GM18519 (cell line): Measurements from ENCODE around the gene SLC12A2.

Experiments
- ATAC-seq: cut with Tn5 transposase; IDR thresholded peaks from one replicate; pipeline ENCODE4 v1.9.1; 2021; ENCODE audit warnings: mild to moderate bottlenecking, moderate library complexity; ENCODE audit not compliant: unreplicated experiment, low FRiP score

SLC12A2 gene

GRCh38 chr5:128158342-128158741 is 74.8 kb downstream of the SLC12A2 start:
- no peak for ATAC-seq

- ATAC-seq, result no peak
These were observed 80.4 kb downstream of the SLC12A2 start for GRCh38 chr5:128163991-128164390.

DNA sequence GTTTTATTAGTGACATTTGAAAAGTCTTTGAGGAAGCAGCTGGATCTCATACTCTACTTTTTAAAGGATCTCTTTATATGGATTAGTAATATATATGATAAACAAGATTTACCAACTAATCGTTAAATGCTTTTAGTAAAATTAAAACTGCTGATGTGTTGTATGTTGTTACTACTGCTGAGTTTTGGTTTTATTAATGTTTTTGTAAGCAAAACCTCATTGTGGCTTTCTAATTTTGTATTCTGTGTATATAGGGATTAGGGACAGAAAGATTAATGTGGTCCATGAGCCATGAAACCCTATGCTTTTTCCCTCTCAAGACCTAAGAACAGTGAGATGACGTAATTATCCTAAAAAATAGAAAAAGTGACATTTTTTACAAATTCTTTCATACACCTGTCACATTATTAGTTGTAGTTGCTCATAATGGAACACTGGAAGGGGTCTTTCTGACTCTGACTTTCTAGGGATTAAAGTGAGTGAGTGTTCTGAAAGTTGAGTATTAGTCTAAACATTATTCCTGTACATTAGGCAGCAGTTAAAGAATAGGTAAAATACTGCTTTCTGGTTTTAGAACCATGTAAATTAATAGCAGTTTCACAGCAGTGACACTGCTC is 85.9 kb downstream of the SLC12A2 start:
- ATAC-seq, result no peak

DNA sequence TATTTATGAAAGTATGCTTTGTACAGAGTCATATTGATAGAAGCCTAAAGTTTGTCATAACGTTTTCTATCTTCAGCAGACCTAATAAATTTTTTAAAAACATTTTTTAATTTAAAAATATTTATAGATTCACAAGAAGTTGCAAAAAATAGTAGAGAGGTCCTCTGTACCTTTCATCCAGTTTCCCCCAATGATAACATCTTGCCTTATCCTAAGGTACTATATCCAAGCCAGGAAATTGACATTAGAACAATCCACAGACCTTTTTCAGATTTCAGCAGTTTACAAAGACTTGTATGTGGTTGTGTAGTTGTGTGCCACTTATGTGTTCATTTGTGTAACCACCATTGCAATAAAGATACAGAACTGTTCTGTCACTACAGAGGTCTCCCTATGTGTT is 88.5 kb downstream of the SLC12A2 start:
- no peak for ATAC-seq

- no peak for ATAC-seq
These were observed 91.4 kb downstream of the SLC12A2 start for GRCh38 chr5:128174951-128175350.

DNA sequence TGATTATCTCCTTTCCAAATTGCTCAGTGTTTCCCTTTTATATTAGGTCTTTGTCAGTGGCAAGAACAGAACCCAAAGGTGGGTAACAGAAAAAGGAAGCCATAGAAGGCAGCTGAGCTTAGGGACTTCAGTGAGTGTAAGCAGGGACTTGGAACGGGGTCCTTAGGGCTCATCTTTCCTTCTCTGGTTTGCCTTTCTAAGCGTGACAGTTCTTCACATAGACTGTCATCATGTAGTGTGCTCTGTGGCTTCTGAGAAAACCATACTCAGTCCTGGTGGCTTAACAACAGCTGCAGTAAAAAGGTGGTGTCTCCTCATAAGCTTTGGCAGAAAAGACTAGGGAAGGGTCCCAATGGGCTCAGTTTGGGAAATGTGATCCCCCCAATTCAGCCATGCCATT is 108.8 kb downstream of the SLC12A2 start:
- ATAC-seq, result no peak

- no peak for ATAC-seq
These were observed 110.3 kb downstream of the SLC12A2 start for GRCh38 chr5:128193665-128194390.

DNA sequence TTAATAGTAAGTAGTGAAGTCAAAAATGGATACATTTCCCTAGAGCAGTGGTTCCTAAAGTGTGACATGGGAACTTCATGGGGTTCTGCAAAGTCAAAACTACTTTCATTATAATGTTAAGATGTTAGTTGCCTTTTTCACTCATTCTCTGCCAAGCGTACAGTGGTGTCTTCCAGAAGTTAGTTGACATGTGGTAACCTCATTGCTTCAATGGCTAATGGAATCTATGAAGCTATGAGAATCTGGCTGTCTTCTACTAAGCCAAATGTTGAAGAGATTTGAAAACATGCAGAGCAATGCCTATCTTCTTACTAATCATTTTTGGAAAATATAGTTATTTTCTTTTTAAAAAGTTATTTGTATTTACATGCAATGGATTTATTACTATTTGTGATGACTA is 111.8 kb downstream of the SLC12A2 start:
- ATAC-seq, result no peak

DNA sequence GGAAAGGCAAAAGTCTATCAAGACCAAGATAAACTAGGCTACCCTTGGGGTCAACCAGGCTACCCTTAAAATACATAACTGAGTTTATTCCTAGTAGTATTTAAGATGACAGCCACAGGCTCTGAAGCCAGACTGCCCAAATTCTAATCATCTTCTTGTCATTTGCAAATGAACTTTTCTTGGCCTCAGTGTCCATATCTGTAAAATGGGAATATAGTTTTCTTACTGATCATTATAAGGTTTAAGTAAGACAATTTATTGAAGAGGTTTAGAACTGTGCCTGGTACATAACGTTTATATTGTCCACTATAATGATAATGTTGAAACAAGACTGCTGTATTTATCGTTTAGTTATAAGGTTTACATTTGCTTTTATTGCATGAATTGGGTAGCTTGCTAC is 112.5 kb downstream of the SLC12A2 start:
- no peak for ATAC-seq

- ATAC-seq, result no peak
These were observed 113.2 kb downstream of the SLC12A2 start for GRCh38 chr5:128196791-128197190.

DNA sequence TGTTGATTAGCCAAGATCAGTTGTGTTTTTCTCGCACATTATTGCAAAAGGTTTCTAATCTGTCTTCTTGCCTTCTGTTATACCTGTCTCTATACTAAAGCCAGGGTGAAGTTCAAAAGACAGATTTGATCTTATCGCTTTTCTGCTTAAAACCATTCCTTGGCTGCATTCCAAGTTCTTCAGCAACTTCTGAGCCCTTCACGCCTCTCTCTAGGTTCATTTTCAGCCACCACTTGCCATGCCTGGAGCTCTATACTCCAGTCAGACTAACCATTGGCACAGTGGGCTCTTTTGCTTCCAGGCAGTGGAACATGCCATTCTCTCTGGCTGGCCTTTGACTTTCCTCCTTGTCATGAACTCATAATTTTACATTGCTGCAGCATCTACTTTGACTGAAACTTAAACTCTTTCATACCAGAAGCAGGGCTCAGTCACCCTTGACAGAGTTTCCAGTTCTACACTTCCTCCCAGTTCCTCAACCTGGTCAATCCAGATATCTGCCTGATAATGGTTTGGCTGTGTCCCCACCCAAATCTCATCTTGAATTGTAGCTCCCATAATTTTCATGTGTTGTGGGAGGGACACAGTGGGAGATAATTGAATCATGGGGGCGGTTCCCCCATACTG is 114.4 kb downstream of the SLC12A2 start:
- ATAC-seq, result peak; percentile 41

- no peak for ATAC-seq
These were observed 115.5 kb downstream of the SLC12A2 start for GRCh38 chr5:128199104-128199503.

GRCh38 chr5:128199611-128200010 is 116.0 kb downstream of the SLC12A2 start:
- ATAC-seq, result no peak

DNA sequence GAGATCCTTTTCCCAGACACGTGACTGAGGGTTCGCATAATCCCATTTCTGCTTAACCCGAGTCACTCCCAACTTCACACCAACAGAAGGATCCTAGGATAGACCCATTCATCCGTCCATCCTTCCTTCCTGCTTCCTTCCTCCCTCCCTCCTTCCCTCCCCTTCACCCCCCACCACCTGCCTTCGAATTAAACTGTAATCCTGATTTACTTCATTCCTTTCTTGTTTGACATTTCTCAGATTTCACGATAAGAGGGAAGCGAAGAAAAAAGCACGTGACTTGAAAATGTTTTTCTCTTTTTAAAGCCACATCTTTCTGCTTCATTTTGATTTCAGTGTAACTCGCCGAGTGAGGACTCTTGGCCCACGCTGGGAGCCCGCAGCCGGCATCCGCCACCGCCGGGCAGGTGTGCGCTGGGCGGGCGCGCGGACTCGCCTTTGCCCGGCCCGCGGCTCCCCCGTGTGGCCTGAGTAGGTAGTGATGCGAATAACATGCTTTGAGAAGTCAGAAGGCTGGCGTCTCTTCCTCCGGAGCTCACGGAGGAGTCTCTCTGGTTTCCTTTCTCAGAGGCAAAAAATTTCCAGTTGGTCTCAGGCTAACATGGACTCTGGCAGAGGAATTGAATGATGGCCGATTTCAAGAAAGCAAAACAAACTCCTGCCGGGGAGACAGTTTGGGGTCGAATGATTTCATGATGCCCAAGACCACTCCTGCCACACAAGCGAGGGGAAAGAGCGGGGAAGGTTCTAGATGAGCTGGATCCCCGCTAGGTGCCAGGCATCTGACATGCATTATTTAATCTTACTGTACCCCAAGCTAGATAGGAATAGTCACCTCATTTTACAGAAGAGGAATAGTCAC is 117.7 kb downstream of the SLC12A2 start:
- ATAC-seq, result peak; percentile 87

DNA sequence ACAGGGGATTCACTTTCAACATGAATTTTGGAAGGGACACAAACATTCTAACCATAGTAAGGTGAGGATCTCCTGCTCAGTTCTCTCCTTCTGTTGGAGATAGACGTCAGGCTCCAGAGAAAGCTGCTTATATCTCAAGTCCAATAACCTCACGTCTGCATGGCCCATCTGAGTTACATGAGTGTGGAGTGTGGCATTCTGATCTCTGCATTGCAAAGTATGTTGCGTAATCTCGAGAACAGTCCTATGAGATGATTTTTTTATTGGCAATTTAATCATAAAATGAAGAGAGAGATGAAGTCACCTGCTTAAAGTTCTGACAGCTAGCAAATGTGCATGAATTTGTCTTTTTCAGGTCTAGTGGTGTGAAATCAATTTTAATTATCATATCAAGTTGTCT is 118.8 kb downstream of the SLC12A2 start:
- ATAC-seq, result no peak

DNA sequence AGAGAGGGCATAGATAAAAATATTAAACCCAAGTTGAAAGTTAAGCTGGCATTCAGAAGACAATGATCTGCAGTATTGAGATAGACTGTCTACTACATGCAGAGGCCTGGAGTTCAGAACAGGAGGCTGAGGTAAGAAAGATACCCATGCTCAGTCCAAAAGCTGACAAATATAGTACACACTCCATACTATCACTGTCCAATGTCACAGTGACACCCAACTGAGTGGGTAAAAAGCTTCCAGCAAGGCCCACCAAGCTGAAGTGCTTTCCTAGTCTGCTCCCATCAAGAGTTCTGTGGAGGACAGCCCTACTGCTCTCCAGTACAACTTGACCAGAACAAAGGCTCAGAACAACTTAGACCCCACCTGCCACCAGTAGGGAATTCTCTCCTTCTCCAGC is 124.9 kb downstream of the SLC12A2 start:
- ATAC-seq, result no peak

DNA sequence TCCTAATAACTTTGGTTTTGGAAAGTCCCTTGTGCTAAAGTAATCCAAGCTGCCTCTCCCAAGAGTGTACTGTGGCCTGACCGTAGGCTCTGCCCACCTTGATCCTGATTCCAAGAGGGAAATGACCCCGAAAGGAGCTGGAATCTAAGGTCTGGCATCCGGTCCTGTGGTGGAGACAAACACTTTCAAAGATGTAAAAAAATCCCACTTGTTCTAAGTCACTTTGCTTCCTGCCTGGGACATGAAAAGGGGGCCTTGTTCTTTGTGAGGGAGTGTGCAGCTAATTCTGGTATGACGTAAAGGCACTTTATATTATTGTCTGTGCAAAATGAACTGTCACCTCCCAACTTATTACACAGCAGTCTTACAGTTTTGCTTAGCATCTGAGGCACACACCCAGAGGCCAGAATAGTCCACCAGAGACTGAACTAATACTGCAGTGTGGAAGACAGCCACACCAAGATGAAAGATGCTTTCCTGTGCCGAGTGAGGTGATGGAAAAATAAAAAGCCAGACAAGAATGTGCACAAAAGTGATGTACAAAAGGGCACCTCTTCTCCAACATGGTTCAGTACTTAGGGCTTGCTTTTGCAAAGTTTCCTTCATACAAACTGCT is 128.7 kb downstream of the SLC12A2 start:
- no peak for ATAC-seq

- ATAC-seq, result peak; percentile 60
These were observed 129.8 kb downstream of the SLC12A2 start for GRCh38 chr5:128213340-128213739.

- ATAC-seq, result no peak
These were observed 130.3 kb downstream of the SLC12A2 start for GRCh38 chr5:128213833-128214232.

DNA sequence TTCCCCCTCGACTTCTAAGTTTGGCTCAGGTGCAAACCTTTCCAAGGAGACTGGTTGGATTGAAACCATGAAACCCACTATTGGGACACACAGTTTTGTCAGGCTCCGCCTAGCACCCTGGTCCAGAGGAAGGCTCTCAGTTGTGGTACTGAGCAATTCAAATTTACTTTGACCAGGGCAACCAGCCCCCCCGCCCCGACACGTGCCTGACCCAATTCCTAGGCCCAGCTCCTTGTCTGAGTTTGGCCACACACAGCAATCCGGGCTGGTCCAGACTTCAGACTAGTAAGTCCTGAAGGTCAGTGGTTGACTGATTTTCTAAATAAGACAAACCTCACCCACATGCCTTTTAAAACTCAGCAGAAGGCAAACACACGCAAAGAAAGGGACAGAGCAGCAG is 132.7 kb downstream of the SLC12A2 start:
- ATAC-seq, result no peak
